Measurements from ENCODE around the gene CDRT4. TPM values are rescaled to one million over a fixed set of nuclear protein-coding genes. Genes with fewer than 3 reads are reported as not detected.

Gene CDRT4
- total RNA-seq, 2 experiments from 2014 or later = 9.6 to 10.6 TPM

- Mint-ChIP-seq H3K4me3 (no peak overlapping the region), H3K36me3 (no peaks in the 10 kb centered on the region), H3K4me1 (no peaks in the 10 kb centered on the region), H3K9me3 (peaks cover 3% of the 10 kb centered on the region), H3K27me3 (peaks cover 3% of the 10 kb centered on the region), H3K27ac (no peak overlapping the region)
- ATAC-seq (ENCODE audit: low read depth) (no peak), DNase-seq (no peak)
- POLR2A ChIA-PET = no interaction called here
Observed at GRCh38 chr17:15422392-15422965, 44.9 kb downstream of the CDRT4 start.

GRCh38 chr17:15418781-15419180, 48.6 kb downstream of the CDRT4 start:
- no peak overlapping the region for H3K4me3 Mint-ChIP-seq
- H3K27me3 Mint-ChIP-seq = peaks cover 3% of the 10 kb centered on the region
- H3K4me1 Mint-ChIP-seq = no peaks in the 10 kb centered on the region
- ATAC-seq (ENCODE audit: low read depth) = no peak
- H3K36me3 Mint-ChIP-seq = no peaks in the 10 kb centered on the region
- DNase-seq = no peak
- H3K27ac Mint-ChIP-seq = no peak overlapping the region
- POLR2A ChIA-PET = no interaction called here
- H3K9me3 Mint-ChIP-seq = no peaks in the 10 kb centered on the region

DNA sequence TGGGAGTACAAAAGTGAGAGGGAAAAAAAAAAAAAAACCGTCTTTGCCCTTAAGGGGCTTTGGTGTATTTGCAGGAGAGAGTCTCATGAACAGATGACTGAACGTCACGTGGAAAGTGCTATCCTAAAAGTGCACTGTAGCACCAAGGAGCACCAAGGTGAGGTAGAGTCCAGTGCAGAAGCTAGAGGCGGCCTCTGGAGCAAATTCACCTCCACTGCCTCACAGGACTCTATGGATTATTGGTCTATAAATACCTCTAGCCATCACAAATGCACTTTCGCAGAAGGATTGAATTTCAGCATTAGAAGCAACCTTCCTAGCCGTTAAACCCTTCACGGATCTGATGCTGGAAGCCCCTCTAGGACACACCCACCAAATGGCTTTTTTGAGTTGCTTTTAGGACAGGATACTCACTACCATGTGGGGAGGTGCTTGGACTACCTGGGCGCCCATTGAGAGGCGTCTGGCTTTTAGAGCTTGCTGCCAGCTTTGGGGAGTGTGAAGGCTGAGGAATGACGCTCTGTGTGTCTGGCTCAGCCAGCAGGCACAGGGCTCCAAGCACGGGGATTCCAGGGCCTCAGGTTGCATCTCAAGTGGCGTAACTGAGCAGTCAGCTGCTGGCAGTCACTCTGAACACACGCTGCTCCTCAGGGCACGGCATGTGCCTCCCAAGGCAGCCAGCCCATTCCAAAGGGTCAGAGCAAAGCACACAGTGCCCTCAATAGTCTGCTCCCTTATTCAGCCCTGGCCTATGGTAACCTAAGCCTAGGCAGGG, 52.7 kb downstream of the CDRT4 start:
- POLR2A ChIA-PET = no interaction called here
- no peak overlapping the region for H3K4me3 Mint-ChIP-seq
- peaks cover 2% of the 10 kb centered on the region for H3K4me1 Mint-ChIP-seq
- H3K27ac Mint-ChIP-seq = no peak overlapping the region
- no peaks in the 10 kb centered on the region for H3K36me3 Mint-ChIP-seq
- H3K9me3 Mint-ChIP-seq = no peaks in the 10 kb centered on the region
- no peaks in the 10 kb centered on the region for H3K27me3 Mint-ChIP-seq
- no peak for ATAC-seq (ENCODE audit: low read depth)
- DNase-seq = no peak

- no peak for ATAC-seq (ENCODE audit: low read depth)
- no peak overlapping the region for H3K27ac Mint-ChIP-seq
- DNase-seq = no peak
- peaks cover 2% of the 10 kb centered on the region for H3K4me1 Mint-ChIP-seq
- H3K27me3 Mint-ChIP-seq = peaks cover 4% of the 10 kb centered on the region
- POLR2A ChIA-PET = no interaction called here
- H3K36me3 Mint-ChIP-seq = no peaks in the 10 kb centered on the region
- H3K9me3 Mint-ChIP-seq = no peaks in the 10 kb centered on the region
- H3K4me3 Mint-ChIP-seq = no peak overlapping the region
Observed at GRCh38 chr17:15413101-15413771, 54.2 kb downstream of the CDRT4 start.

DNA sequence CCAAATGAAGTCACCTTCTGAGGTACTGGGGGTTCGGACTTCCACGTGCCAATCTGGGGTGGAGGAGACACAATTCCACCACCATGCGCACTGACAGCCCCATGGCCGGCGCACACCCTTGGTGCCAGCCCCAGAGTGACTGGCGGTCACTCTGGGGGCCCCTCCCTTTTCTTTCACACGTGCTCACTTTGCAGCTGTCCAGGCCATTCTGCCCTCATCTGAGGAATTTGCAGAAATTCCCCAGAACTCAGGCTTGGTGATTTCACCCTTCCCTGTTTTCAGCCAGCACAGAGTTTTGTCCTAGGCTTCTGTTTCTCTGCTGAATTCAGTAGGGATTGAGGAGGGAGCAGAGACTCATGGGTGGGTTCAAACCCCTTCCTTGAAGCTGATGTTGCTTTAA, 54.8 kb downstream of the CDRT4 start:
- Mint-ChIP-seq H3K4me3 (no peak overlapping the region), H3K27ac (no peak overlapping the region), H3K4me1 (peaks cover 2% of the 10 kb centered on the region), H3K27me3 (peaks cover 4% of the 10 kb centered on the region), H3K36me3 (no peaks in the 10 kb centered on the region), H3K9me3 (no peaks in the 10 kb centered on the region)
- ATAC-seq (ENCODE audit: low read depth) (no peak), DNase-seq (no peak)
- POLR2A ChIA-PET = no interaction called here

DNA sequence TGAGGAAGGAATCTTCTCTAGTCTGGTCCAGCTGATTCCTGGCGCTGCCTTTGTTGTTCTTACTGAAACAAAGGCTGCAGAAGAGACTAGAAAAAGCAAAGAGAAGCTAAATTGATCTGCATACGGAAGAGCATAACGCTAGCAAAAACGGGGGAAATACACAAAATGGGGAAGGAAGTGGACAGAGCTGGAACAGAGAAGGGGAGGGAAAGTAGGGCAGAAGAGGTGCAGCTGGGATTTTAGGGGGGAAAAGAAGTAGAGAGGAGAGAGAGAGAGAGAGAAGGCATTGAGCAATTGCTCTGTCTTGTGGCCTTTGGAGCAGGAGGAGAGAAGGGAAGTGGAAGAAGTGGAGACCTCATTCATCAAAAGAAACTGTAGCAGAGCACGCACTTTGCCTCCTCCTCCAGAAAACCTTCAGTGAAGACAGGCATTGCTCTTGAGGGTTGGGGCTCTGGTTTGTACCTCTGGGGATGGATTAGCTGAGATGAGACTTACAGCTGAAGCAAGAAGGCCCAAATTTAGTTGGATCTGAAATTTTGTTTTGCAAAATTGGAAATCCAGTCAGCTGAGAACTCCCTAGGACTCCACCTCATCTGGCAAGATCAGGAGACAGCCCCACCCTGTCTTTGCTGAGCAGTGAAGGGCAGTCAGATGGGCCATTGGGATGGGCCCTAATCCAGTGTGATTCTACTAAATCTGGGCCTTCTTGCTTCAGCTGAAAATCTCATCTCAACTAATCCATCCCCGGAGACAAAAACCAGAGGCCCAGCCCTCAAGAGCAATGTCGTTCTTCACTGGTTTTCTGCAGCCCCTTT, 55.8 kb downstream of the CDRT4 start:
- Mint-ChIP-seq H3K27ac (no peak overlapping the region), H3K4me1 (peaks cover 2% of the 10 kb centered on the region), H3K27me3 (peaks cover 4% of the 10 kb centered on the region)

DNA sequence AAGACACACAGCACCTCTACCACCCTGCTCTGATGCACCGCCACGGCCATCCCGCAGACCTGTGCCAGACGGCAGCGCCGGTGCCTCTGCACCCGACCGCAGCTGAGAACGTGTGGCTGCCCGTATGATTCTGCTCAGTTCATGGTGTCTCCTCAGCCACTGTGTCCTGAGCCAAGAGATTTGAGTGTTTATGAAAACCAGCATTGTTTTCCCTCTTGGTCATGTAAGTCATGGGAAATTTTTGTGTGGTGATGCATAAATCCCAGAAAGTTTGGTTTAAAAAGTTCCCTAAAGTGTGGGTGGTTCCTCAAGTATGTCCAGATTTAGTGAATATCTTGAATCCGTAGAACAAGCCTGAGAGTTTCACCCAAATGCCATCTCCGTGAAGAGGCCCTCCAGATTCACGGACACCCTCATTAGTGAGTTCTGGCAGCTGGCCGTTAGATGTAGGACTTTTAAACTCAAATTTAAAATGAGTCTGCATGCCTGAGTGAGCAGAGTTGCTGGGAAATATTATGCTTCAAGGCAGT, 57.6 kb downstream of the CDRT4 start:
- POLR2A ChIA-PET = no interaction called here
- peaks cover 4% of the 10 kb centered on the region for H3K27me3 Mint-ChIP-seq
- H3K9me3 Mint-ChIP-seq = no peaks in the 10 kb centered on the region
- no peak for ATAC-seq (ENCODE audit: low read depth)
- H3K4me3 Mint-ChIP-seq = no peak overlapping the region
- H3K27ac Mint-ChIP-seq = no peak overlapping the region
- H3K4me1 Mint-ChIP-seq = peaks cover 2% of the 10 kb centered on the region
- DNase-seq = no peak
- no peaks in the 10 kb centered on the region for H3K36me3 Mint-ChIP-seq

More for the DNA sequence above, 55.8 kb downstream of the CDRT4 start:
- ATAC-seq (ENCODE audit: low read depth) (no peak), DNase-seq (no peak)
- Mint-ChIP-seq H3K4me3 (no peak overlapping the region), H3K36me3 (no peaks in the 10 kb centered on the region), H3K9me3 (no peaks in the 10 kb centered on the region)
- POLR2A ChIA-PET = no interaction called here

GRCh38 chr17:15408803-15409202, 58.6 kb downstream of the CDRT4 start:
- ATAC-seq (ENCODE audit: low read depth) (no peak), DNase-seq (no peak)
- POLR2A ChIA-PET = no interaction called here
- Mint-ChIP-seq H3K27ac (no peak overlapping the region), H3K4me3 (no peak overlapping the region), H3K27me3 (peaks cover 4% of the 10 kb centered on the region), H3K4me1 (peaks cover 2% of the 10 kb centered on the region), H3K36me3 (no peaks in the 10 kb centered on the region), H3K9me3 (no peaks in the 10 kb centered on the region)

- peaks cover 4% of the 10 kb centered on the region for H3K27me3 Mint-ChIP-seq
- ATAC-seq (ENCODE audit: low read depth) = no peak
- H3K36me3 Mint-ChIP-seq = no peaks in the 10 kb centered on the region
- H3K9me3 Mint-ChIP-seq = no peaks in the 10 kb centered on the region
- no peak overlapping the region for H3K4me3 Mint-ChIP-seq
- no peak for DNase-seq
- POLR2A ChIA-PET = no interaction called here
- H3K27ac Mint-ChIP-seq = no peak overlapping the region
- H3K4me1 Mint-ChIP-seq = no peaks in the 10 kb centered on the region
Observed at GRCh38 chr17:15406081-15406480, 61.3 kb downstream of the CDRT4 start.

DNA sequence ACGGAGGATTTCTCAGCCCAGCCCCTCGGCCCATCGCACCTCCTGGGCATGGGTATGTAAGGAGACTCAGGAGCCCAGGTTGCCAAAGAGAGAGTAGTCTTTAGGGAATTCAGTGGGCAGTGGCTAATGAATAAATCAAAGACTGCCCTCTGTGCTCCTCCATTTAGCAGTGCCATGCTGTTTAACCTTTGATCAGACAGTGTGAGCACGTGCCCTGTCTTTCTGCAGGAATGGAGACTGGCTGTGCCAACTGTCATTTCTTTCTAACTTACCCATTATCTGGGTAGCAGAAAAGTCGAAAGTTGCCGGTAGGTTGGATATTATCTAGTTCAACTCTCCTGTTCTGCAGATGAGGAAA, 62.4 kb downstream of the CDRT4 start:
- no peak for ATAC-seq (ENCODE audit: low read depth)
- no peaks in the 10 kb centered on the region for H3K36me3 Mint-ChIP-seq
- H3K9me3 Mint-ChIP-seq = no peaks in the 10 kb centered on the region
- peaks cover 4% of the 10 kb centered on the region for H3K27me3 Mint-ChIP-seq
- H3K4me1 Mint-ChIP-seq = no peaks in the 10 kb centered on the region
- no peak overlapping the region for H3K27ac Mint-ChIP-seq
- POLR2A ChIA-PET = no interaction called here
- H3K4me3 Mint-ChIP-seq = no peak overlapping the region
- DNase-seq = no peak

- Mint-ChIP-seq H3K27ac (no peak overlapping the region), H3K4me1 (no peaks in the 10 kb centered on the region), H3K27me3 (peaks cover 4% of the 10 kb centered on the region), H3K4me3 (no peak overlapping the region), H3K9me3 (no peaks in the 10 kb centered on the region), H3K36me3 (no peaks in the 10 kb centered on the region)
- POLR2A ChIA-PET = no interaction called here
- ATAC-seq (ENCODE audit: low read depth) (no peak), DNase-seq (no peak)
Observed at GRCh38 chr17:15404106-15405057, 63.0 kb downstream of the CDRT4 start.

DNA sequence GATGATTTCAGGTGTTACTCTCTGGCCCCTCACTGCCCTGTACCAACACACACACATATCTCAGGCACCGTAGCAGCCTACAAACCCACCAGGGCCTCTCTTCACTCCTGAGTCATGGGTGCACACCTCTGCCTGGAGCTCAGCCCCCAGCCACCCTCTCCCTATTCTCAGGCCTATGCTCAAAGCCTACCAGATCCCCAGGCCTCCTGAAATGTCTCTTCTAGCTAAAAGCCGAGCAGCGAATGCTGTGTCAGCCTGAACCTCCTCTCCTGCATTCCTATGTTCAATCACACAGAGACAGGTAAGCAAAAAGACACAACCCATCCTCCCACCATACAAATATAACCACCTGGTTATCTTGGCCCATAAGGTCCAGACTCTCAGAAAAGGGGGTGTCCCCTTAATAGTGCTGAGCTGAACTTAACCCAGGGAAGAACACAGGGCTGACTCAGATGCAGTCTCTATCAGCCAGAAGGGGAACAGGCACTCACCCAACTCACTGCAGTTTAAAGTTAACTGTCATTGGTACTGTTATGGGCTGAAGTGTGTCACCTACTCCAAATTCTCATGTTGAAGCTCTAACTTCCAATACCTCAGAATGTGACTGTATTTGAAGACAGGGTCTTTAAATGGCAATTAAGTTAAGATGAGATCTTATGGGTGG, 64.0 kb downstream of the CDRT4 start:
- POLR2A ChIA-PET = no interaction called here
- Mint-ChIP-seq H3K27ac (no peak overlapping the region), H3K36me3 (no peaks in the 10 kb centered on the region)

More for the DNA sequence above, 64.0 kb downstream of the CDRT4 start:
- ATAC-seq (ENCODE audit: low read depth) (no peak), DNase-seq (no peak)
- Mint-ChIP-seq H3K9me3 (no peaks in the 10 kb centered on the region), H3K4me1 (no peaks in the 10 kb centered on the region), H3K4me3 (no peak overlapping the region), H3K27me3 (peaks cover 4% of the 10 kb centered on the region)

Data from activated naive CD8-positive, alpha-beta T cell treated with anti-CD3 and anti-CD28 coated beads, Interleukin-2, amount 10 ng/mL, durations not matched to agents 7 days and 5 days (primary cell).